Measurements from ENCODE around the gene LAG3.

Gene LAG3

GRCh38 chr12:6791931-6792520 is 19.7 kb downstream of the LAG3 start:
- H3K4me3 ChIP-seq (ENCODE audit: low read length) = no peak overlapping the region
- TF ChIP-seq CTCF (conservative IDR thresholded peaks at IDR 0.05; ENCODE audit: low read length) = no peak
- no peak for DNase-seq (ENCODE audit: low read depth)

- no peak for TF ChIP-seq CTCF (conservative IDR thresholded peaks at IDR 0.05; ENCODE audit: low read length)
- DNase-seq (ENCODE audit: low read depth) = no peak
- H3K4me3 ChIP-seq (ENCODE audit: low read length) = no peak overlapping the region
Observed at GRCh38 chr12:6792522-6793201, 20.3 kb downstream of the LAG3 start.

- no peak overlapping the region for H3K4me3 ChIP-seq (ENCODE audit: low read length)
- TF ChIP-seq CTCF (conservative IDR thresholded peaks at IDR 0.05; ENCODE audit: low read length) = no peak
- DNase-seq (ENCODE audit: low read depth) = no peak
Observed at GRCh38 chr12:6795088-6795487, 22.8 kb downstream of the LAG3 start.

GRCh38 chr12:6796576-6796975 is 24.3 kb downstream of the LAG3 start:
- H3K4me3 ChIP-seq (ENCODE audit: low read length) = no peak overlapping the region
- no peak for TF ChIP-seq CTCF (conservative IDR thresholded peaks at IDR 0.05; ENCODE audit: low read length)
- DNase-seq (ENCODE audit: low read depth) = no peak

GRCh38 chr12:6799147-6799546 is 26.8 kb downstream of the LAG3 start:
- TF ChIP-seq CTCF (conservative IDR thresholded peaks at IDR 0.05; ENCODE audit: low read length) = no peak
- no peak overlapping the region for H3K4me3 ChIP-seq (ENCODE audit: low read length)
- no peak for DNase-seq (ENCODE audit: low read depth)

- H3K4me3 ChIP-seq (ENCODE audit: low read length) = no peak overlapping the region
- no peak for TF ChIP-seq CTCF (conservative IDR thresholded peaks at IDR 0.05; ENCODE audit: low read length)
- peak; percentile 21 for DNase-seq (ENCODE audit: low read depth)
Observed at GRCh38 chr12:6807170-6807569, 34.9 kb downstream of the LAG3 start.

- H3K4me3 ChIP-seq (ENCODE audit: low read length) = no peak overlapping the region
- no peak for TF ChIP-seq CTCF (conservative IDR thresholded peaks at IDR 0.05; ENCODE audit: low read length)
- DNase-seq (ENCODE audit: low read depth) = no peak
Observed at GRCh38 chr12:6809056-6809455, 36.7 kb downstream of the LAG3 start.
